Measurements from ENCODE around the gene RASGEF1C.

RASGEF1C gene

GRCh38 chr5:180119031-180119902, 89.7 kb downstream of the RASGEF1C start:
- Histone ChIP-seq H3K4me1 (ENCODE audit: low read length) (no peaks in the 10 kb centered on the region), H3K4me2 (ENCODE audit: low read length) (no peak overlapping the region), H3K9me3 (ENCODE audit: insufficient read depth, low read length) (no peaks in the 10 kb centered on the region), H3K9ac (ENCODE audit: low read length) (no peak overlapping the region), H3K4me3 (ENCODE audit: low read length) (no peak overlapping the region), H4K20me1 (ENCODE audit: insufficient read depth, low read length) (no peaks in the 10 kb centered on the region), H2AFZ (ENCODE audit: low read depth, low read length) (no peak overlapping the region), H3K36me3 (replicated peaks; ENCODE audit: low read depth, low read length) (no peaks in the 10 kb centered on the region), H3K79me2 (ENCODE audit: low read length) (no peaks in the 10 kb centered on the region), H3K27me3 (ENCODE audit: low read depth, low read length) (no peaks in the 10 kb centered on the region), H3K27ac (ENCODE audit: low read length) (no peak overlapping the region)
- no peak for TF ChIP-seq CTCF (IDR thresholded peaks at IDR 0.05; ENCODE audit: low read depth, low read length)

GRCh38 chr5:180118391-180118791, 90.6 kb downstream of the RASGEF1C start:
- no peaks in the 10 kb centered on the region for H3K36me3 ChIP-seq (replicated peaks; ENCODE audit: low read depth, low read length)
- H3K9me3 ChIP-seq (ENCODE audit: insufficient read depth, low read length), result no peaks in the 10 kb centered on the region
- H3K4me2 ChIP-seq (ENCODE audit: low read length), result no peak overlapping the region
- no peak overlapping the region for H3K9ac ChIP-seq (ENCODE audit: low read length)
- no peaks in the 10 kb centered on the region for H4K20me1 ChIP-seq (ENCODE audit: insufficient read depth, low read length)
- no peaks in the 10 kb centered on the region for H3K79me2 ChIP-seq (ENCODE audit: low read length)
- H2AFZ ChIP-seq (ENCODE audit: low read depth, low read length), result no peak overlapping the region
- no peaks in the 10 kb centered on the region for H3K27me3 ChIP-seq (ENCODE audit: low read depth, low read length)
- H3K4me3 ChIP-seq (ENCODE audit: low read length), result no peak overlapping the region
- H3K27ac ChIP-seq (ENCODE audit: low read length), result no peak overlapping the region
- no peak for TF ChIP-seq EZH2phosphoT487 (IDR thresholded peaks at IDR 0.05; ENCODE audit: low read depth)
- no peak for TF ChIP-seq CTCF (IDR thresholded peaks at IDR 0.05; ENCODE audit: low read depth, low read length)
- no peaks in the 10 kb centered on the region for H3K4me1 ChIP-seq (ENCODE audit: low read length)

GRCh38 chr5:180117000-180117725, 91.8 kb downstream of the RASGEF1C start:
- Histone ChIP-seq H3K4me2 (ENCODE audit: low read length) (no peak overlapping the region), H3K4me3 (ENCODE audit: low read length) (no peak overlapping the region), H3K9me3 (ENCODE audit: insufficient read depth, low read length) (no peaks in the 10 kb centered on the region), H4K20me1 (ENCODE audit: insufficient read depth, low read length) (no peaks in the 10 kb centered on the region), H3K79me2 (ENCODE audit: low read length) (no peaks in the 10 kb centered on the region), H3K27ac (ENCODE audit: low read length) (no peak overlapping the region), H3K4me1 (ENCODE audit: low read length) (no peaks in the 10 kb centered on the region), H2AFZ (ENCODE audit: low read depth, low read length) (no peak overlapping the region), H3K36me3 (replicated peaks; ENCODE audit: low read depth, low read length) (no peaks in the 10 kb centered on the region), H3K9ac (ENCODE audit: low read length) (no peak overlapping the region), H3K27me3 (ENCODE audit: low read depth, low read length) (no peaks in the 10 kb centered on the region)
- no peak for TF ChIP-seq CTCF (IDR thresholded peaks at IDR 0.05; ENCODE audit: low read depth, low read length)
- no peak for TF ChIP-seq EZH2phosphoT487 (IDR thresholded peaks at IDR 0.05; ENCODE audit: low read depth)
